BE2C (cell line): ENCODE data around the gene TMEM143.
"Not testable (repeated sequence)": the region's sequence is repeated elsewhere in the genome, so short reads cannot be mapped to it uniquely, and the experiment has no call there.

ENCODE experiments used
- DNase-seq: peaks from one replicate; pipeline ENCODE4 v3.0.0-alpha.2; 2020
- H3K27me3 ChIP-seq: fragments of 250-450 bp; sonication (Bioruptor Pico); 2 replicates; pipeline ENCODE4 v1.5.1; 2020; ENCODE audit warnings: mild to moderate bottlenecking
- H3K36me3 ChIP-seq: fragments of 250-450 bp; sonication (Bioruptor Pico); 2 replicates; pipeline ENCODE4 v1.5.1; 2020; ENCODE audit warnings: mild to moderate bottlenecking
- H3K4me1 ChIP-seq: fragments of 250-450 bp; sonication (Bioruptor Pico); 2 replicates; pipeline ENCODE4 v1.5.1; 2020
- H3K4me3 ChIP-seq: 2 replicates; pipeline ENCODE4 v1.5.1; 2011; ENCODE audit warnings: low read depth, low read length
- H3K9me3 ChIP-seq: fragments of 250-450 bp; sonication (Bioruptor Pico); 2 replicates; pipeline ENCODE4 v1.5.1; 2020
- CTCF ChIP-seq: IDR thresholded peaks from 2 replicates; pipeline ENCODE4 v1.5.1; 2012; ENCODE audit warnings: mild to moderate bottlenecking, low read depth, low read length

Gene TMEM143

DNA sequence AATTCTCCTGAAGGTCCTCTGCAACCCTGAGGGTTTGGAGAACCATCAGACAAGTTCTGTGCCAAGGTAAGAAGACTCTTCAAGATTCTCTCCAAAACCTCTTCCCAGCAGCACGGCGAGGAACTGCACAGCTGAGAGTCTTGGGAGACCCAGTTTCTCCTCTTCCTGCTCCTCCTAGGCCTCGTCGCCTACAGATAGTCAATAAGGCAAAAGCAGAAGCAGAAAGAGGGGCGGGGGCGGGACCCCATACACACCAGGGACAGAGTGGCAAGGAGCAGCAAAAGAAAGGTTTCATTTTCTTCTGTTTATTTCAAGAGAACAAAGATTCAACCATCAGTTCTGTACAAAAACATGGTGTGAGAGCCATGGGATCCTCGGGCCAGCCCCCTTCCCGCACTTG, 18.5 kb upstream of the TMEM143 start:
- peaks cover 30% of the 10 kb centered on the region for H3K36me3 ChIP-seq
- TF ChIP-seq CTCF: no peak
- no peak for DNase-seq
- no peaks in the 10 kb centered on the region for H3K4me1 ChIP-seq
- no peaks in the 10 kb centered on the region for H3K9me3 ChIP-seq
- no peak overlapping the region for H3K4me3 ChIP-seq
- no peaks in the 10 kb centered on the region for H3K27me3 ChIP-seq

DNA sequence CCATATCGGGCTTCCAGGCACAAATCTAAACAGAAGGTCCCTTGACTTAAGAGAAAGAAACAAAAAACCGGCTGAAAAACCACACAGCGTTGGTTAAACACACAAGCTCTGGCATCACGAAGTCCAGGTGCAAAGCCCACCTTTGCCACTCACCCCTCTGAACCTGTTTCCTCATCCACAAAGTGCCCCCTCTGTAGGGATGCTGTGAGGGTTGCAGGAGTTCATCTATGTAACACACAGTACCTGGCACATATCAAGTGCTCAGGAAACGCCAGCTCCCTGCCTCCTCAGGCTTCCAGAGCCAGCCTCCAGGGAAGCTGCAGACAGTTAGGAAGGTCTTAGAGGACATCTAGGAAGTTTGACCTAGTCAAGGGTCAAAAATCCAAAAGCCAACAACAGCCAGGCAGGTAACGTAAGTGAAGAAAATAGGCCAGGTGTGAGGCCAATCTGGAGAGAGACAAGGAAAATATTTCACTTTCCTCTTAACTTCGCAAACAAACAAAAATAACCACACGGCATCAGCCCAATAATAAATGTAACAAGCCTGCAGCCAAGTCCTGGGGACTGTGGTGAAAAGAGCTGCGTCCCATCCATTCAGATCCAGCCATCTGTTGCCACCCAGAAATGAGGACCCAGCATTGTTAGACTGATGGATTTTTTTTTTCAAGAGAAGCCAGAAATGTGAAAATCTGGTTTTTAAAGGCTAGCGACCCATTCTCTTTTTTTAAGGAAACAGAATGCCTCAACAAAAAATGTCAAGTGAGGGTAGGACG, 17.6 kb upstream of the TMEM143 start:
- no peaks in the 10 kb centered on the region for H3K27me3 ChIP-seq
- no peak overlapping the region for H3K4me3 ChIP-seq
- TF ChIP-seq CTCF: no peak
- peaks cover 21% of the 10 kb centered on the region for H3K36me3 ChIP-seq
- DNase-seq: no peak
- H3K4me1 ChIP-seq: no peaks in the 10 kb centered on the region
- no peaks in the 10 kb centered on the region for H3K9me3 ChIP-seq

GRCh38 chr19:48379058-48379457, 15.3 kb upstream of the TMEM143 start:
- no peaks in the 10 kb centered on the region for H3K27me3 ChIP-seq
- H3K4me3 ChIP-seq: no peak overlapping the region
- no peak for DNase-seq

GRCh38 chr19:48378194-48378570, 14.4 kb upstream of the TMEM143 start:
- Histone ChIP-seq H3K36me3 (peaks cover 1% of the 10 kb centered on the region; the same call in 1 of the 2 replicates), H3K4me3 (no peak overlapping the region), H3K4me1 (no peaks in the 10 kb centered on the region; the same call in 1 of the 2 replicates), H3K27me3 (no peaks in the 10 kb centered on the region), H3K9me3 (no peaks in the 10 kb centered on the region)
- TF ChIP-seq CTCF: no peak
- no peak for DNase-seq

More at GRCh38 chr19:48379058-48379457, 15.3 kb upstream of the TMEM143 start:
- H3K9me3 ChIP-seq: no peaks in the 10 kb centered on the region
- no peaks in the 10 kb centered on the region for H3K4me1 ChIP-seq
- TF ChIP-seq CTCF: no peak
- peaks cover 10% of the 10 kb centered on the region for H3K36me3 ChIP-seq

DNA sequence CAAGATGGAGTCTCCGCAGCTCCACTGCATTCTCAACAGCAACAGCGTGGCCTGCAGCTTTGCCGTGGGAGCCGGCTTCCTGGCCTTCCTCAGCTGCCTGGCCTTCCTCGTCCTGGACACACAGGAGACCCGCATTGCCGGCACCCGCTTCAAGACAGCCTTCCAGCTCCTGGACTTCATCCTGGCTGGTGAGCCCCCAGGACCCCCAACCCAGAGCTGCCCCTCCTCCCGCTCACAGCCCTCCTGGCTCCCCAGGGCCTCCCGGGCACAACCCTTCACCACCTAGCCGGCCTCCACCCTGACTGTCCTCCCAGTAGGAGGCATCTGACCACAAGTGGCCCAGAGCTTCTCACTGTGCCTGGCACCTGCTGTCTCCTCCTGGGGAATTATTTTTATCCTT, 9.8 kb upstream of the TMEM143 start:
- H3K9me3 ChIP-seq: no peaks in the 10 kb centered on the region
- no peaks in the 10 kb centered on the region for H3K27me3 ChIP-seq
- TF ChIP-seq CTCF: no peak
- no peaks in the 10 kb centered on the region for H3K36me3 ChIP-seq
- no peak overlapping the region for H3K4me3 ChIP-seq
- H3K4me1 ChIP-seq: peaks cover 22% of the 10 kb centered on the region
- no peak for DNase-seq

GRCh38 chr19:48372904-48373303, 9.2 kb upstream of the TMEM143 start:
- peak; percentile 53 for DNase-seq
- no peaks in the 10 kb centered on the region for H3K9me3 ChIP-seq

GRCh38 chr19:48371771-48372170, 8.0 kb upstream of the TMEM143 start:
- H3K4me1 ChIP-seq: peaks cover 24% of the 10 kb centered on the region
- H3K9me3 ChIP-seq, H3K27me3 ChIP-seq, DNase-seq, H3K4me3 ChIP-seq, H3K36me3 ChIP-seq: not testable (repeated sequence)

More at GRCh38 chr19:48372904-48373303, 9.2 kb upstream of the TMEM143 start:
- Histone ChIP-seq H3K27me3 (no peaks in the 10 kb centered on the region), H3K4me1 (peaks cover 24% of the 10 kb centered on the region), H3K36me3 (no peaks in the 10 kb centered on the region), H3K4me3 (no peak overlapping the region)
- TF ChIP-seq CTCF: no peak
